Tibial artery (tissue), 4 donors: ENCODE measurements around the gene KRTAP10-1.

Experiments used
- DNase-seq, 2 donors: peaks; one replicate each; pipeline ENCODE4 v3.0.0-alpha.2; 2019
- H3K27ac ChIP-seq, 2 donors: fragments of 200-600 bp; sonication (generic) in 1 of 2; 1 replicate in 1 of 2; 2 replicates in 1 of 2; pipeline ENCODE4 v1.5.1; 2018 to 2019; ENCODE audit warnings: mild to moderate bottlenecking in 1 of 2
- H3K27me3 ChIP-seq, 2 donors: fragments of 200-600 bp; sonication (generic) in 1 of 2; one replicate each; pipeline versions ENCODE4 v1.5.1 to v1.6.0; 2016 to 2019
- H3K36me3 ChIP-seq, 3 donors: fragments of 200-600 bp; sonication (generic) in 2 of 3; one replicate each; pipeline ENCODE4 v1.5.1; 2016 to 2019; ENCODE audit warnings: mild to moderate bottlenecking in 2 of 3
- H3K4me1 ChIP-seq, 4 donors: fragments of 200-600 bp; sonication (generic) in 2 of 4; 1 replicate in 3 of 4; 2 replicates in 1 of 4; pipeline ENCODE4 v1.5.1; 2016 to 2019
- H3K4me3 ChIP-seq, 2 donors: fragments of 200-600 bp; sonication (generic) in 1 of 2; 1 replicate in 1 of 2; 2 replicates in 1 of 2; pipeline ENCODE4 v1.5.1; 2018 to 2019; ENCODE audit warnings: mild to moderate bottlenecking in 2 of 2
- H3K9me3 ChIP-seq, 3 donors: fragments of 200-600 bp; sonication (generic) in 1 of 3; one replicate each; pipeline ENCODE4 v1.5.1; 2016 to 2019
- intact Hi-C: fragments of 100-400 bp; cut with DNase I; formaldehyde crosslinking; loops from one replicate; pipeline ENCODE4 v1.15.0; 2023; ENCODE audit warnings: low total_unique reads
- TF ChIP-seq, protein P1 (sequence below), 2 experiments: fragments of 200-600 bp in 1 of 2; fragments of 450-650 bp in 1 of 2; IDR thresholded peaks; one replicate each; pipeline ENCODE4 v1.5.1; 2017 to 2019; ENCODE audit warnings: antibody characterized with exemption in 2 of 2, mild to moderate bottlenecking in 1 of 2, moderate library complexity in 1 of 2

KRTAP10-1 gene

DNA sequence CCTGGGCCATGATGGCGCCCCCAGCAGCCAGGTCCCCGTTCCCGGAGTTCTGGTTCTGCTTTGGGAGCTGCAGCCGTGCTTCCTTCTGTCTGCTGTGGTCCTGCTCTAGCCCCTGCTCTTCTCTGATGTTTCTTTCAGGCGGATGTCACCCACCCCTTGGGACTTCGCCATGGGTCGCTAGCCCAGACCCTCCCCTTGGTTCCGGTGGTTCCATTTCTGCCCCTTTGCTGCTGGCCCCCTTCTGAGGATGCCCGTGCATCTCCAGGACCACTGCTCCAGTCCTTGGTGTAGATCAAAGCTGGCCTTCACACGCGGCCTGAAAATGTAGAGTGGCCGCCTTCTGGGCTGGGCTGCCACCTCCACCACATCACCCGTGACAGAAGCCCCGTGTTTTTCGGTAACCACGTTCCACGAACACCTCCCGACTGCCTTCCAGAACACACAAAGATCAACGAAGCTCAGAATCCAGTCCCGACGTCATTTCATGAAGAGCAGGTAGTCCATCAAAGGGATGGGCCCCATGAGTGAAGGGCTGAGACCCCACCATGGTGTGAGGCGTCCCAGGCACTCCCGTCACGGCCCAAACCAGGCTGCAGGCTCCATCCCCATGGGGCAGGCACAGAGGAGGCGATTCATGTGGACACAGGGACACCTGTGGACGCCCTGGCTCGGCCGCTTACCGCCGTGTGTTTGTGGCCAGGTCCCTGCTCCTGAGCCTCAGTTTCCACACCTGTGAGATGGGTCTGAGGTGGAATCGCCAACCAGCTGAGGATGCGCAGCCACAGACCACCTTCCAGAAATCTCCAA lies 24.4 kb downstream of the KRTAP10-1 start:
- intact Hi-C loops, result no loop called here
- DNase-seq, result no peak
- H3K27me3 ChIP-seq, result peaks cover 0 to 21% of the 10 kb centered on the region in 2 donors
- H3K4me3 ChIP-seq, result no peak overlapping the region
- H3K4me1 ChIP-seq, result peaks cover 0 to 2% (median under 1%) of the 10 kb centered on the region in 4 donors
- no peaks in the 10 kb centered on the region for H3K9me3 ChIP-seq
- no peak overlapping the region for H3K27ac ChIP-seq
- TF ChIP-seq, protein P1, sequence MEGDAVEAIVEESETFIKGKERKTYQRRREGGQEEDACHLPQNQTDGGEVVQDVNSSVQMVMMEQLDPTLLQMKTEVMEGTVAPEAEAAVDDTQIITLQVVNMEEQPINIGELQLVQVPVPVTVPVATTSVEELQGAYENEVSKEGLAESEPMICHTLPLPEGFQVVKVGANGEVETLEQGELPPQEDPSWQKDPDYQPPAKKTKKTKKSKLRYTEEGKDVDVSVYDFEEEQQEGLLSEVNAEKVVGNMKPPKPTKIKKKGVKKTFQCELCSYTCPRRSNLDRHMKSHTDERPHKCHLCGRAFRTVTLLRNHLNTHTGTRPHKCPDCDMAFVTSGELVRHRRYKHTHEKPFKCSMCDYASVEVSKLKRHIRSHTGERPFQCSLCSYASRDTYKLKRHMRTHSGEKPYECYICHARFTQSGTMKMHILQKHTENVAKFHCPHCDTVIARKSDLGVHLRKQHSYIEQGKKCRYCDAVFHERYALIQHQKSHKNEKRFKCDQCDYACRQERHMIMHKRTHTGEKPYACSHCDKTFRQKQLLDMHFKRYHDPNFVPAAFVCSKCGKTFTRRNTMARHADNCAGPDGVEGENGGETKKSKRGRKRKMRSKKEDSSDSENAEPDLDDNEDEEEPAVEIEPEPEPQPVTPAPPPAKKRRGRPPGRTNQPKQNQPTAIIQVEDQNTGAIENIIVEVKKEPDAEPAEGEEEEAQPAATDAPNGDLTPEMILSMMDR (IDR thresholded peaks at IDR 0.05), result no peak
- H3K36me3 ChIP-seq, result no peaks in the 10 kb centered on the region

- Histone ChIP-seq H3K36me3 (no peaks in the 10 kb centered on the region), H3K4me1 (peaks cover 0 to 5% (median 2%) of the 10 kb centered on the region in 4 donors), H3K4me3 (no peak overlapping the region), H3K27ac (no peak overlapping the region), H3K9me3 (no peaks in the 10 kb centered on the region), H3K27me3 (peaks cover 0 to 21% of the 10 kb centered on the region in 2 donors)
- intact Hi-C loops, result no loop called here
- DNase-seq, result no peak
- TF ChIP-seq, protein P1 (IDR thresholded peaks at IDR 0.05), result no peak
Measured at GRCh38 chr21:44514746-44515358, 25.1 kb downstream of the KRTAP10-1 start.

DNA sequence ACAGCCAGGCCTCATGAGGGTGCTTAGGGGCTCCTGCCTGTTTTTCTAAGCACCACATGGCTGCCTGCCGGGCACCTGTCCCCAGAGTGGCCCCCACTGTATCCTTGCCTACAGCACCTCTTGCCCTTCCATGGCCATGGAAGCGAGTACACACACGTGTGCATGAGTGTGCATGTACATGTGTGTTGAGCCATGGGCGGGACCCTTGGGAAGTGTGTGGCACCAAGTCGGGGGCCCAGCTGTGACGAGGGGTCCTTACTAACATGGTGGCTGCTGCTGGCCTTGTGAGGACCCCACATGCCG lies 25.8 kb downstream of the KRTAP10-1 start:
- TF ChIP-seq, protein P1 (IDR thresholded peaks at IDR 0.05), result no peak
- no peak overlapping the region for H3K27ac ChIP-seq
- no peaks in the 10 kb centered on the region for H3K36me3 ChIP-seq
- intact Hi-C loops, result no loop called here
- H3K4me1 ChIP-seq, result peaks cover 0 to 5% (median 2%) of the 10 kb centered on the region in 4 donors
- DNase-seq, result no peak
- no peak overlapping the region for H3K4me3 ChIP-seq
- no peaks in the 10 kb centered on the region for H3K9me3 ChIP-seq
- peaks cover 0 to 27% of the 10 kb centered on the region in 2 donors for H3K27me3 ChIP-seq

DNA sequence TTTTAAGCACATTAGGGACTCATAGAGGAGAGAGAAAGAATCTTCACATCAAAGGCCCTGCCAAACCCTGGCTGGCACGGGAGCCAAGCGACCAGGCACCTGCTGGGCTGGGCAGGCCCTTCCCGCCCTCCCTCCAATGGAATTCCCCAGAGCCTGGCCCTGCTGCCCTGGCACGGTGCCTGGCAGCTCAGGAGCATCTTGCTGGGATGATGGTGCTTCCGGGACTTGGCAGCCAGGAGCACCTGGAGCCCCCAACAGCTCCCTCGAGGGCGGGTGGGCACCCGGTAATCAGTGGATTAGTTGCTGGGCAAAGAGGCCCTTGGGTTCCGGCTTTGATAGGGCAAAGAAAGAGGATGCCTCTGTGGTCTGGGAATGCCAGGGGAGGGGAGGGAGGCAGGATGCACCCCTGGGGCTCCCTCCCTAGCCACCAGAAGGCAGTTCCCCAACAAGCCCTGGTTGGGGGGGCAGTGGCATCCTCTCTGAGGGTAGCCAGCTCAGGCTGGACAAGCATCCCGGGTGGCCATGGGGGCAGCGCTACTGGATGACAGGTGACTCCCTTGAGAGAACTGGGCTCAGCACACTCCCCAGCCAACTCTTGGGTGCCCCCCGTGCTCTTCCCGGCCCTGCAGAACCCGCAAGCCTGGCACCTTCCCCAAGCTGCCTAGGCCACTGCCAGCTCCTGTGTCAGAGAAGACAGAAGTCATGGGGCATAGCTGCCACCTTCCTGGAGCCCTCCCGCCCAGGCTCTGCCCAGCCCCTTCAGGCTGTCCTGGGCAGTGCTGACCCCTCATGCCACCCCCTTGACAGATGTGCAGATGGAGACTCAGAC lies 26.4 kb downstream of the KRTAP10-1 start:
- Histone ChIP-seq H3K27ac (no peak overlapping the region), H3K27me3 (peaks cover 0 to 33% of the 10 kb centered on the region in 2 donors), H3K4me1 (peaks cover 0 to 5% (median 2%) of the 10 kb centered on the region in 4 donors), H3K9me3 (no peaks in the 10 kb centered on the region), H3K36me3 (no peaks in the 10 kb centered on the region), H3K4me3 (no peak overlapping the region)
- no peak for DNase-seq
- TF ChIP-seq, protein P1 (IDR thresholded peaks at IDR 0.05), result no peak
- intact Hi-C loops, result no loop called here

DNA sequence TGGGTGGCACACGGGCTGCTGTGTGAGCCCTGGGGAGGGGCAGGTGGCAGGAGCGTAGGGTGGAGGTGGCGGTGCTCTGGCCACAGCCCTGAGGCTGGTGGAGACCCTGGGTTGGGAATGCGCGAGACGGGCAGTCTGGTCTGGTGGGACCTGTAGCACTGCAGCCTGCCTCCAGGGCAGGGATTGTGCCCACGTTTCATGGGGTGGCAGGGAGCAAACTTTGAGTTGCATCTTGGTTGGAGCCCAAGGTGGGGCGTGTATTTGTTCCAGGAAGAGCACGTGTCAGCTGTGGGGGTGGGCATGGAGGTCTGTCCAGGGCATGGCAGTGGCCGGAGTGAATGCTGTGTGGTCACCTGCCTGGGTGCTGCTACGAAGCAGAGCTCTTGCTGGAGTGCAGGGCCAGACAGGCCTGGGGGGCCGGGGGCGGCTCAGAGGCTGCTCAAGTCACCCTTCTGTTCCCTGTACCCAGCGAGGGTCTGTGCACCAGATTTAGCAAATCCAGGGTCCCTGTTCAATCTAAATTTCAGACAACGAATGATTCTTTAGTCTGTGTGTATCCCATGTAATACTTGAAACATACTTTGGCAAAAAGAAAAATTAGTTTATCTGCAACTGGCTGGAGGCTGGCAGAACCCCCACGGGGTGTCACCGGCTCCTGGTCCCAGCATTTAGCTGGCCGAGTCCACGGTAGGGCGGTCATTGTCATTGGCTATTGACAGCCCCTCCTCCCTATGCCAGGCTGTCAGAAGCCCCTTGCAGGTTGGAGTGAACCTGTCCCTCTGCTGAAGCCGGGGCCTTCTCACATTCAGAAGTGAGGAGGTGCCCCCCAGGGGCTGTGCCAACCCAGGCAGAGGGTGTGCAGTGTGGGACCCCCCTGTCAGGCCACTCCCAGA lies 27.3 kb downstream of the KRTAP10-1 start:
- Histone ChIP-seq H3K27me3 (peaks cover 0 to 41% of the 10 kb centered on the region in 2 donors), H3K4me1 (peaks cover 0 to 5% (median 2%) of the 10 kb centered on the region in 4 donors), H3K4me3 (no peak overlapping the region), H3K36me3 (no peaks in the 10 kb centered on the region), H3K27ac (no peak overlapping the region), H3K9me3 (no peaks in the 10 kb centered on the region)
- DNase-seq, result no peak
- TF ChIP-seq, protein P1 (IDR thresholded peaks at IDR 0.05), result no peak
- intact Hi-C loops, result no loop called here
